Gastroesophageal sphincter (tissue), 3 donors: ENCODE measurements around the gene MMRN2.

Experiments used
- EP300 ChIP-seq: sonication (generic); formaldehyde crosslinking; IDR thresholded peaks from one replicate; pipeline ENCODE4 v1.6.1; 2017; ENCODE audit warnings: antibody characterized with exemption, mild to moderate bottlenecking
- POLR2A ChIP-seq, 2 donors: fragments of 450-650 bp; IDR thresholded peaks; one replicate each; pipeline ENCODE4 v1.6.1; 2017; ENCODE audit warnings: antibody characterized with exemption in 2 of 2, mild to moderate bottlenecking in 2 of 2, moderate library complexity in 1 of 2
- POLR2AphosphoS5 ChIP-seq: sonication (generic); formaldehyde crosslinking; IDR thresholded peaks from one replicate; pipeline ENCODE4 v1.6.1; 2017; ENCODE audit warnings: antibody characterized with exemption
- TF ChIP-seq, protein P1 (sequence below), 4 experiments: fragments of 200-600 bp in 2 of 4; fragments of 450-650 bp in 2 of 4; sonication (generic) in 1 of 4; IDR thresholded peaks; one replicate each; pipeline ENCODE4 v1.5.1; 2017 to 2019; ENCODE audit warnings: antibody characterized with exemption in 4 of 4, mild to moderate bottlenecking in 2 of 4, moderate library complexity in 2 of 4

DNA sequence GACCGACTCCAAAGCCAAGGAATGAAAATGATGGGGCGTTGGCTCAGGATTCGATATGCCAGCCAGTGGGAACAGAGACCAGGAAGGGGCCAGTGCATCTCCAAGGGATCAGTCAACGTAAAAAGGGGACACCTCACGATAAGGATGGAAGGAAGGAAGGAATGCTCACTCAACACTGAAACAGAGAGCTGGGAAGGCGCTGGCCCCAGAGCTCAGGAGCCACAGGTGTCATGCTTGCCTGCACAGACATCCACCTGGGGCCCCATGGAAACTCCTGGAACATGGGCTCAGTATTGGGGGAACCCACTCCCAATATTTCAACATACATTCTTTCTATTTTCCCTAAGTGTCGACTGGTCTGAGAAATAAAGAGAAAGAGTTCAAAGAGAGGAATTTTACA, 5.3 kb downstream of the MMRN2 start:
- TF ChIP-seq POLR2A (IDR thresholded peaks at IDR 0.05) (no peak), EP300 (no peak), POLR2AphosphoS5 (no peak)
- TF ChIP-seq, protein P1, sequence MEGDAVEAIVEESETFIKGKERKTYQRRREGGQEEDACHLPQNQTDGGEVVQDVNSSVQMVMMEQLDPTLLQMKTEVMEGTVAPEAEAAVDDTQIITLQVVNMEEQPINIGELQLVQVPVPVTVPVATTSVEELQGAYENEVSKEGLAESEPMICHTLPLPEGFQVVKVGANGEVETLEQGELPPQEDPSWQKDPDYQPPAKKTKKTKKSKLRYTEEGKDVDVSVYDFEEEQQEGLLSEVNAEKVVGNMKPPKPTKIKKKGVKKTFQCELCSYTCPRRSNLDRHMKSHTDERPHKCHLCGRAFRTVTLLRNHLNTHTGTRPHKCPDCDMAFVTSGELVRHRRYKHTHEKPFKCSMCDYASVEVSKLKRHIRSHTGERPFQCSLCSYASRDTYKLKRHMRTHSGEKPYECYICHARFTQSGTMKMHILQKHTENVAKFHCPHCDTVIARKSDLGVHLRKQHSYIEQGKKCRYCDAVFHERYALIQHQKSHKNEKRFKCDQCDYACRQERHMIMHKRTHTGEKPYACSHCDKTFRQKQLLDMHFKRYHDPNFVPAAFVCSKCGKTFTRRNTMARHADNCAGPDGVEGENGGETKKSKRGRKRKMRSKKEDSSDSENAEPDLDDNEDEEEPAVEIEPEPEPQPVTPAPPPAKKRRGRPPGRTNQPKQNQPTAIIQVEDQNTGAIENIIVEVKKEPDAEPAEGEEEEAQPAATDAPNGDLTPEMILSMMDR (IDR thresholded peaks at IDR 0.05): no peak
